WTC11 (cell line): ENCODE measurements around the gene NEK2. TPM values are rescaled to one million over a fixed set of nuclear protein-coding genes. Genes with fewer than 3 reads are reported as not detected.

Experiments used
- ATAC-seq: fragments of 200-7000 bp; cut with Tn5 transposase; 2 replicates; pipeline ENCODE4 v1.10.0; 2021; ENCODE audit warnings: mild to moderate bottlenecking, moderate library complexity
- CTCF ChIA-PET: fragments of 300-600 bp; sonication (Branson Sonifier 250); formaldehyde crosslinking; loops from one replicate; lab custom pipeline; 2021; ENCODE audit warnings: antibody characterized with exemption; lab: Charles Lee
- POLR2A ChIA-PET: fragments of 350-600 bp; sonication (Branson Sonifier 250); formaldehyde crosslinking; loops from one replicate; lab custom pipeline; 2021; ENCODE audit warnings: antibody characterized with exemption; lab: Charles Lee
- DNase-seq: peaks from one replicate; pipeline ENCODE4 v3.0.0; 2021; ENCODE audit warnings: low spot score
- H3K27ac Mint-ChIP-seq: 2 replicates; pipeline ENCODE4 v1.8.0; 2021; ENCODE audit warnings: mixed read lengths
- H3K27me3 Mint-ChIP-seq: 2 replicates; pipeline ENCODE4 v1.8.0; 2021; ENCODE audit warnings: low read depth, mild to moderate bottlenecking, moderate library complexity, mixed read lengths
- H3K36me3 Mint-ChIP-seq: 2 replicates; pipeline ENCODE4 v1.8.0; 2021; ENCODE audit warnings: mixed read lengths
- H3K4me1 Mint-ChIP-seq: 2 replicates; pipeline ENCODE4 v1.8.0; 2022; ENCODE audit warnings: mixed read lengths
- H3K4me3 Mint-ChIP-seq: 2 replicates; pipeline ENCODE4 v1.8.0; 2021; ENCODE audit warnings: mild to moderate bottlenecking, moderate library complexity, mixed read lengths
- H3K9me3 Mint-ChIP-seq: 2 replicates; pipeline ENCODE4 v1.8.0; 2021; ENCODE audit warnings: mixed read lengths
- CREM ChIP-seq: sonication (generic); formaldehyde crosslinking; IDR thresholded peaks from 2 replicates; pipeline ENCODE4 v1.8.1; 2022; ENCODE audit warnings: mild to moderate bottlenecking, missing genetic modification reagents, moderate library complexity
- ESRRA ChIP-seq: sonication (generic); formaldehyde crosslinking; IDR thresholded peaks from 2 replicates; pipeline ENCODE4 v1.8.1; 2022; ENCODE audit warnings: mild to moderate bottlenecking, missing genetic modification reagents, borderline replicate concordance
- GRHL2 ChIP-seq: fragments of 250-450 bp; sonication (Bioruptor Pico); IDR thresholded peaks from 2 replicates; pipeline ENCODE4 v1.8.0; 2022; ENCODE audit warnings: mild to moderate bottlenecking, moderate library complexity; ENCODE audit not compliant: insufficient replicate concordance, severe bottlenecking
- HMGA2 ChIP-seq: fragments of 250-450 bp; sonication (Bioruptor Pico); IDR thresholded peaks from 2 replicates; pipeline ENCODE4 v1.4.0; 2021; ENCODE audit warnings: mild to moderate bottlenecking, moderate library complexity
- IRF2 ChIP-seq: sonication (generic); formaldehyde crosslinking; IDR thresholded peaks from 2 replicates; pipeline ENCODE4 v1.8.0; 2022; ENCODE audit warnings: low read depth, missing genetic modification reagents, borderline replicate concordance
- JUN ChIP-seq: sonication (generic); formaldehyde crosslinking; IDR thresholded peaks from 2 replicates; pipeline ENCODE4 v1.8.0; 2023; ENCODE audit warnings: mild to moderate bottlenecking, missing genetic modification reagents
- KAT7 ChIP-seq: sonication (generic); formaldehyde crosslinking; IDR thresholded peaks from 2 replicates; pipeline ENCODE4 v1.8.1; 2023; ENCODE audit warnings: missing genetic modification reagents, mild to moderate bottlenecking, borderline replicate concordance
- NR3C1 ChIP-seq: sonication (generic); formaldehyde crosslinking; conservative IDR thresholded peaks from 2 replicates; pipeline ENCODE4 v1.8.1; 2023; ENCODE audit warnings: low read depth, mild to moderate bottlenecking, missing genetic modification reagents
- SMAD3 ChIP-seq: sonication (generic); formaldehyde crosslinking; IDR thresholded peaks from 2 replicates; pipeline ENCODE4 v1.8.0; 2022; ENCODE audit warnings: missing genetic modification reagents, mild to moderate bottlenecking, borderline replicate concordance
- SP1 ChIP-seq: sonication (generic); formaldehyde crosslinking; conservative IDR thresholded peaks from 2 replicates; pipeline ENCODE4 v1.8.1; 2022; ENCODE audit warnings: missing genetic modification reagents
- ZNF121 ChIP-seq: sonication (generic); formaldehyde crosslinking; IDR thresholded peaks from 2 replicates; pipeline ENCODE4 v1.8.0; 2023; ENCODE audit warnings: missing genetic modification reagents
- ZNF416 ChIP-seq: fragments of 250-450 bp; sonication (Bioruptor Pico); IDR thresholded peaks from 2 replicates; pipeline ENCODE4 v1.9.0; 2021; ENCODE audit warnings: mild to moderate bottlenecking, inconsistent platforms
- total RNA-seq: library from RNA; stranded (reverse); gene quantifications from 3 replicates; pipeline ENCODE4 v1.2.3, GENCODE V29; 2021
- TF ChIP-seq, protein P1 (sequence below): sonication (generic); formaldehyde crosslinking; IDR thresholded peaks from 2 replicates; pipeline ENCODE4 v1.8.1; 2023; ENCODE audit warnings: mild to moderate bottlenecking, missing genetic modification reagents
- TF ChIP-seq, protein P2 (sequence below): sonication (generic); formaldehyde crosslinking; IDR thresholded peaks from 2 replicates; pipeline ENCODE4 v1.8.1; 2023; ENCODE audit warnings: mild to moderate bottlenecking, moderate library complexity, missing genetic modification reagents
- TF ChIP-seq, protein P3 (sequence below): fragments of 250-450 bp; sonication (Bioruptor Pico); IDR thresholded peaks from 2 replicates; pipeline ENCODE4 v1.9.0; 2021; ENCODE audit warnings: mild to moderate bottlenecking
- TF ChIP-seq, protein P4 (sequence below): sonication (generic); formaldehyde crosslinking; IDR thresholded peaks from 2 replicates; pipeline ENCODE4 v1.8.0; 2022; ENCODE audit warnings: missing genetic modification reagents
- TF ChIP-seq, protein P5 (sequence below): fragments of 250-450 bp; sonication (Bioruptor Pico); IDR thresholded peaks from 2 replicates; pipeline ENCODE4 v1.8.0; 2021; ENCODE audit warnings: mild to moderate bottlenecking

NEK2 gene
- total RNA-seq, 1 experiment from 2014 or later = 23.5 TPM

DNA sequence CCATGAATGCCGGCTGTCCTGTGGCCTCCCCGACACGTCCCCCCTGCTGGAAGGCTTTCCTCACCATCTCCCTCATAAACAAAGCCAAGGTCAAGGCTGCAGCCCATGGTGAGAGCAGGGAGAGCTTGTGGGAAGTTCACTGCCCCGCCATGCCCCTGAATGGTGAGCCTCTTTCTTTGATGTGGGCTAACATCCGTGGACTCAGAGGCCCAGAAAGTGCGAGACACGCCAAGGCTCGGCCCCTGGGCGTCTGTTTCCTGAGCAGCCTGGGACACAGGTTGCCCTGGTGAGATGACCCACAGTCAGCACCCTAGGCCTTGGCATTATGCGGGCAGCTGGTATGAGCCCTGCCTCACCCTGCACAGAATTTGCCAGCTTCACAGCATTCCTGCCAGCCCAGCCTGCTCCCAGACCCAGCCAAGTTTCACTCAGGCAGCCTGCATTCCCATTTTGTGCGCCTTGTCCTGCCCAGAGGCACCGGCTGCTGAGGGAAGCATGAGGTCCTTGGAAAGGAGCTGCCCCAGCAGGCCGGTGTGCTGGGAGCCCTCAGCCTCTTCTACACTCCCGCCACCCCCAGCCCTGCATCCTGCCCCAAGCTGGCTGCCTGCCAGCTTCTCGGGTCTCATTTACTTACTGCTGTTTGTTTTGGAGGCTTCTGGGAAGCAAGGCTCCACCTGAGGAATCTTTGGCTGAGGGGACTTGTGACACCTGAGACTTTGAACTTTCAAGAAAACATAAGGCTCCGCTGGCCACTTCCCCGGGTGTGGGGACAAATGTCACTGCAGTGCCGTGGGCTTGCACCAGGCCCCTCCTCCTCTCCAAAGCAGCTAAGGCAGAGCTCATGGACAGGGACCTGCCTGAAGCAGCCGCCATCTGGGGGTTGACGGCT is 31.9 kb downstream of the NEK2 start:
- no peaks in the 10 kb centered on the region for H3K36me3 Mint-ChIP-seq
- no peak for DNase-seq
- TF ChIP-seq ESRRA (CRISPR knock-in tag) = no peak
- TF ChIP-seq HMGA2 (CRISPR knock-in tag) = no peak
- no peak for TF ChIP-seq JUN
- TF ChIP-seq, protein P1, sequence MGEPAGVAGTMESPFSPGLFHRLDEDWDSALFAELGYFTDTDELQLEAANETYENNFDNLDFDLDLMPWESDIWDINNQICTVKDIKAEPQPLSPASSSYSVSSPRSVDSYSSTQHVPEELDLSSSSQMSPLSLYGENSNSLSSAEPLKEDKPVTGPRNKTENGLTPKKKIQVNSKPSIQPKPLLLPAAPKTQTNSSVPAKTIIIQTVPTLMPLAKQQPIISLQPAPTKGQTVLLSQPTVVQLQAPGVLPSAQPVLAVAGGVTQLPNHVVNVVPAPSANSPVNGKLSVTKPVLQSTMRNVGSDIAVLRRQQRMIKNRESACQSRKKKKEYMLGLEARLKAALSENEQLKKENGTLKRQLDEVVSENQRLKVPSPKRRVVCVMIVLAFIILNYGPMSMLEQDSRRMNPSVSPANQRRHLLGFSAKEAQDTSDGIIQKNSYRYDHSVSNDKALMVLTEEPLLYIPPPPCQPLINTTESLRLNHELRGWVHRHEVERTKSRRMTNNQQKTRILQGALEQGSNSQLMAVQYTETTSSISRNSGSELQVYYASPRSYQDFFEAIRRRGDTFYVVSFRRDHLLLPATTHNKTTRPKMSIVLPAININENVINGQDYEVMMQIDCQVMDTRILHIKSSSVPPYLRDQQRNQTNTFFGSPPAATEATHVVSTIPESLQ (CRISPR knock-in tag) = no peak
- no peak for TF ChIP-seq GRHL2 (CRISPR knock-in tag)
- TF ChIP-seq KAT7 (CRISPR knock-in tag) = no peak
- no peak for TF ChIP-seq ZNF121 (CRISPR knock-in tag)
- TF ChIP-seq ZNF416 (CRISPR knock-in tag) = no peak
- TF ChIP-seq, protein P2, sequence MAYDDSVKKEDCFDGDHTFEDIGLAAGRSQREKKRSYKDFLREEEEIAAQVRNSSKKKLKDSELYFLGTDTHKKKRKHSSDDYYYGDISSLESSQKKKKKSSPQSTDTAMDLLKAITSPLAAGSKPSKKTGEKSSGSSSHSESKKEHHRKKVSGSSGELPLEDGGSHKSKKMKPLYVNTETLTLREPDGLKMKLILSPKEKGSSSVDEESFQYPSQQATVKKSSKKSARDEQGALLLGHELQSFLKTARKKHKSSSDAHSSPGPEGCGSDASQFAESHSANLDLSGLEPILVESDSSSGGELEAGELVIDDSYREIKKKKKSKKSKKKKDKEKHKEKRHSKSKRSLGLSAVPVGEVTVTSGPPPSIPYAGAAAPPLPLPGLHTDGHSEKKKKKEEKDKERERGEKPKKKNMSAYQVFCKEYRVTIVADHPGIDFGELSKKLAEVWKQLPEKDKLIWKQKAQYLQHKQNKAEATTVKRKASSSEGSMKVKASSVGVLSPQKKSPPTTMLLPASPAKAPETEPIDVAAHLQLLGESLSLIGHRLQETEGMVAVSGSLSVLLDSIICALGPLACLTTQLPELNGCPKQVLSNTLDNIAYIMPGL (CRISPR knock-in tag) = no peak
- TF ChIP-seq, protein P3, sequence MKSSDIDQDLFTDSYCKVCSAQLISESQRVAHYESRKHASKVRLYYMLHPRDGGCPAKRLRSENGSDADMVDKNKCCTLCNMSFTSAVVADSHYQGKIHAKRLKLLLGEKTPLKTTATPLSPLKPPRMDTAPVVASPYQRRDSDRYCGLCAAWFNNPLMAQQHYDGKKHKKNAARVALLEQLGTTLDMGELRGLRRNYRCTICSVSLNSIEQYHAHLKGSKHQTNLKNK (CRISPR knock-in tag) = no peak
- no peak for TF ChIP-seq CREM (CRISPR knock-in tag)
- TF ChIP-seq SMAD3 (CRISPR knock-in tag) = no peak
- TF ChIP-seq SP1 (CRISPR knock-in tag) = no peak
- TF ChIP-seq NR3C1 (CRISPR knock-in tag) = no peak
- TF ChIP-seq IRF2 (CRISPR knock-in tag) = no peak
- TF ChIP-seq, protein P4, sequence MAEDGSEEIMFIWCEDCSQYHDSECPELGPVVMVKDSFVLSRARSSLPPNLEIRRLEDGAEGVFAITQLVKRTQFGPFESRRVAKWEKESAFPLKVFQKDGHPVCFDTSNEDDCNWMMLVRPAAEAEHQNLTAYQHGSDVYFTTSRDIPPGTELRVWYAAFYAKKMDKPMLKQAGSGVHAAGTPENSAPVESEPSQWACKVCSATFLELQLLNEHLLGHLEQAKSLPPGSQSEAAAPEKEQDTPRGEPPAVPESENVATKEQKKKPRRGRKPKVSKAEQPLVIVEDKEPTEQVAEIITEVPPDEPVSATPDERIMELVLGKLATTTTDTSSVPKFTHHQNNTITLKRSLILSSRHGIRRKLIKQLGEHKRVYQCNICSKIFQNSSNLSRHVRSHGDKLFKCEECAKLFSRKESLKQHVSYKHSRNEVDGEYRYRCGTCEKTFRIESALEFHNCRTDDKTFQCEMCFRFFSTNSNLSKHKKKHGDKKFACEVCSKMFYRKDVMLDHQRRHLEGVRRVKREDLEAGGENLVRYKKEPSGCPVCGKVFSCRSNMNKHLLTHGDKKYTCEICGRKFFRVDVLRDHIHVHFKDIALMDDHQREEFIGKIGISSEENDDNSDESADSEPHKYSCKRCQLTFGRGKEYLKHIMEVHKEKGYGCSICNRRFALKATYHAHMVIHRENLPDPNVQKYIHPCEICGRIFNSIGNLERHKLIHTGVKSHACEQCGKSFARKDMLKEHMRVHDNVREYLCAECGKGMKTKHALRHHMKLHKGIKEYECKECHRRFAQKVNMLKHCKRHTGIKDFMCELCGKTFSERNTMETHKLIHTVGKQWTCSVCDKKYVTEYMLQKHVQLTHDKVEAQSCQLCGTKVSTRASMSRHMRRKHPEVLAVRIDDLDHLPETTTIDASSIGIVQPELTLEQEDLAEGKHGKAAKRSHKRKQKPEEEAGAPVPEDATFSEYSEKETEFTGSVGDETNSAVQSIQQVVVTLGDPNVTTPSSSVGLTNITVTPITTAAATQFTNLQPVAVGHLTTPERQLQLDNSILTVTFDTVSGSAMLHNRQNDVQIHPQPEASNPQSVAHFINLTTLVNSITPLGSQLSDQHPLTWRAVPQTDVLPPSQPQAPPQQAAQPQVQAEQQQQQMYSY (CRISPR knock-in tag) = no peak
- TF ChIP-seq, protein P5, sequence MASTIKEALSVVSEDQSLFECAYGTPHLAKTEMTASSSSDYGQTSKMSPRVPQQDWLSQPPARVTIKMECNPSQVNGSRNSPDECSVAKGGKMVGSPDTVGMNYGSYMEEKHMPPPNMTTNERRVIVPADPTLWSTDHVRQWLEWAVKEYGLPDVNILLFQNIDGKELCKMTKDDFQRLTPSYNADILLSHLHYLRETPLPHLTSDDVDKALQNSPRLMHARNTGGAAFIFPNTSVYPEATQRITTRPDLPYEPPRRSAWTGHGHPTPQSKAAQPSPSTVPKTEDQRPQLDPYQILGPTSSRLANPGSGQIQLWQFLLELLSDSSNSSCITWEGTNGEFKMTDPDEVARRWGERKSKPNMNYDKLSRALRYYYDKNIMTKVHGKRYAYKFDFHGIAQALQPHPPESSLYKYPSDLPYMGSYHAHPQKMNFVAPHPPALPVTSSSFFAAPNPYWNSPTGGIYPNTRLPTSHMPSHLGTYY (CRISPR knock-in tag) = no peak
- no peak overlapping the region for H3K4me3 Mint-ChIP-seq
- H3K4me1 Mint-ChIP-seq = peaks cover 14% of the 10 kb centered on the region
- CTCF ChIA-PET = interaction anchor here (1.0 to 2.2 kb wide), 7 partner anchors 10 to 167 kb away, joined by 4 to 11 read pairs (median 5); partner anchors contain the start of gene SLC30A1
- H3K9me3 Mint-ChIP-seq = no peaks in the 10 kb centered on the region
- no peak overlapping the region for H3K27ac Mint-ChIP-seq
- POLR2A ChIA-PET = interaction anchor here (0.6 to 0.9 kb wide), 2 partner anchors 65 to 385 kb away, joined by 3 read pairs; partner anchors contain the start of gene SLC30A1
- H3K27me3 Mint-ChIP-seq = no peaks in the 10 kb centered on the region
- ATAC-seq = peak; percentile 73
